ENCODE results near the gene DENND1C.

DENND1C gene

GRCh38 chr19:6481541-6482342 is at the start of gene DENND1C:
Gene DENND1C, minus strand, starts transcription at chr19:6481787. Its CDS starts 92 bp downstream, at chr19:6481695.
- in situ Hi-C loops (cut with MboI; ENCODE audit: low pct_unique_long_range_greater_than_20kb, low sequenced_read_pairs, unreplicated experiment): no loop called here
- peak; percentile 78 for DNase-seq (ENCODE audit: low spot score)
- peak; percentile 72 for TF ChIP-seq CTCF (IDR thresholded peaks at IDR 0.05; ENCODE audit: extremely low read depth, insufficient read depth, missing control alignments)

GRCh38 chr19:6530386-6531162 is 49.0 kb upstream of the DENND1C start, which contains the start of gene TNFSF9:
Gene TNFSF9, plus strand, starts transcription at chr19:6531026. Its CDS starts 11 bp downstream, at chr19:6531037.
- in situ Hi-C loops (cut with MboI; ENCODE audit: low pct_unique_long_range_greater_than_20kb, low sequenced_read_pairs, unreplicated experiment): no loop called here
- no peak for TF ChIP-seq CTCF (IDR thresholded peaks at IDR 0.05; ENCODE audit: extremely low read depth, insufficient read depth, missing control alignments)
- DNase-seq (ENCODE audit: low spot score): peak; percentile 91

GRCh38 chr19:6529937-6530385 is 48.4 kb upstream of the DENND1C start:
- DNase-seq (ENCODE audit: low spot score): no peak
- TF ChIP-seq CTCF (IDR thresholded peaks at IDR 0.05; ENCODE audit: extremely low read depth, insufficient read depth, missing control alignments): no peak
- in situ Hi-C loops (cut with MboI; ENCODE audit: low pct_unique_long_range_greater_than_20kb, low sequenced_read_pairs, unreplicated experiment): loop anchor here (10.0 kb wide), 1 partner anchor 205 kb away; the partner anchor contains the start of genes GPR108 and TRIP10

GRCh38 chr19:6529351-6529750 is 47.8 kb upstream of the DENND1C start:
- no peak for DNase-seq (ENCODE audit: low spot score)
- TF ChIP-seq CTCF (IDR thresholded peaks at IDR 0.05; ENCODE audit: extremely low read depth, insufficient read depth, missing control alignments): no peak
- in situ Hi-C loops (cut with MboI; ENCODE audit: low pct_unique_long_range_greater_than_20kb, low sequenced_read_pairs, unreplicated experiment): loop anchor here (10.0 kb wide), 1 partner anchor 205 kb away; the partner anchor contains the start of genes GPR108 and TRIP10

- no peak for DNase-seq (ENCODE audit: low spot score)
- TF ChIP-seq CTCF (IDR thresholded peaks at IDR 0.05; ENCODE audit: extremely low read depth, insufficient read depth, missing control alignments): no peak
- in situ Hi-C loops (cut with MboI; ENCODE audit: low pct_unique_long_range_greater_than_20kb, low sequenced_read_pairs, unreplicated experiment): loop anchor here (10.0 kb wide), 1 partner anchor 206 kb away; the partner anchor contains the start of genes GPR108 and TRIP10
These were observed 47.0 kb upstream of the DENND1C start for GRCh38 chr19:6528544-6529121.
